DOHH2 (cell line): ENCODE data around the gene ATRN.

Source experiments
- H3F3A ChIP-seq: fragments of 200-600 bp; sonication (generic), shearing (Covaris generic); 2 replicates; pipeline ENCODE4 v1.6.0; 2016; ENCODE audit warnings: antibody characterized with exemption, mild to moderate bottlenecking; ENCODE audit not compliant: control insufficient read depth, insufficient read depth
- H3K27ac ChIP-seq: fragments of 200-600 bp; sonication (generic); 2 replicates; pipeline ENCODE4 v1.5.1; 2014; ENCODE audit warnings: low read depth, mild to moderate bottlenecking, low read length, moderate library complexity
- H3K27me3 ChIP-seq: fragments of 200-600 bp; sonication (generic); 2 replicates; pipeline ENCODE4 v1.6.1; 2014; ENCODE audit warnings: mild to moderate bottlenecking, low read length, mixed read lengths; ENCODE audit not compliant: control insufficient read depth
- H3K36me3 ChIP-seq: fragments of 200-600 bp; sonication (generic); 2 replicates; pipeline ENCODE4 v1.6.1; 2014; ENCODE audit warnings: mild to moderate bottlenecking, low read length, moderate library complexity, mixed read lengths; ENCODE audit not compliant: control insufficient read depth
- H3K4me1 ChIP-seq: fragments of 200-600 bp; sonication (generic); 2 replicates; pipeline ENCODE4 v1.6.1; 2014; ENCODE audit warnings: mild to moderate bottlenecking, low read length, mixed read lengths; ENCODE audit not compliant: control insufficient read depth
- H3K4me2 ChIP-seq: fragments of 200-600 bp; sonication (generic); 2 replicates; pipeline ENCODE4 v1.6.0; 2014; ENCODE audit warnings: mild to moderate bottlenecking, low read length, moderate library complexity
- H3K4me3 ChIP-seq: fragments of 200-600 bp; sonication (generic); 2 replicates; pipeline ENCODE4 v1.5.1; 2014; ENCODE audit warnings: mild to moderate bottlenecking, low read length, mixed read lengths
- H3K79me2 ChIP-seq: fragments of 200-600 bp; sonication (generic); 2 replicates; pipeline ENCODE4 v1.6.1; 2014; ENCODE audit warnings: mild to moderate bottlenecking, low read length, mixed read lengths; ENCODE audit not compliant: control insufficient read depth
- H3K9me2 ChIP-seq: fragments of 200-600 bp; sonication (generic); replicated peaks from 2 replicates; pipeline ENCODE4 v1.6.1; 2014; ENCODE audit warnings: mild to moderate bottlenecking, low read length, mixed read lengths; ENCODE audit not compliant: control insufficient read depth
- H3K9me3 ChIP-seq: fragments of 200-600 bp; sonication (generic); 2 replicates; pipeline ENCODE4 v1.6.1; 2014; ENCODE audit warnings: antibody characterized with exemption, low read length, mixed read lengths; ENCODE audit not compliant: control insufficient read depth, insufficient read depth
- H4K20me1 ChIP-seq: fragments of 200-600 bp; sonication (generic); 2 replicates; pipeline ENCODE4 v1.6.0; 2014; ENCODE audit warnings: low read depth, mild to moderate bottlenecking, antibody characterized with exemption, low read length, moderate library complexity; ENCODE audit not compliant: control insufficient read depth, insufficient read depth
- EZH2phosphoT487 ChIP-seq: fragments of 200-600 bp; sonication (generic); IDR thresholded peaks from 2 replicates; pipeline ENCODE4 v1.6.1; 2017; ENCODE audit warnings: borderline replicate concordance, mild to moderate bottlenecking, antibody characterized with exemption, low read length, moderate library complexity, mixed read lengths
- TF ChIP-seq, protein P1 (sequence below): fragments of 200-600 bp; sonication (generic); IDR thresholded peaks from one replicate; pipeline ENCODE4 v1.5.1; 2014; ENCODE audit warnings: antibody characterized with exemption, mild to moderate bottlenecking, low read depth, low read length; ENCODE audit not compliant: poor library complexity, severe bottlenecking

Gene ATRN

GRCh38 chr20:3640259-3640658 is 169.4 kb downstream of the ATRN start:
- Histone ChIP-seq H3K36me3 (no peaks in the 10 kb centered on the region), H3K4me2 (no peak overlapping the region), H3K27ac (no peak overlapping the region), H3K4me3 (no peak overlapping the region), H3K27me3 (no peaks in the 10 kb centered on the region), H3K9me2 (no peaks in the 10 kb centered on the region), H3F3A (no peaks in the 10 kb centered on the region), H3K4me1 (no peaks in the 10 kb centered on the region), H4K20me1 (no peaks in the 10 kb centered on the region), H3K9me3 (no peaks in the 10 kb centered on the region), H3K79me2 (no peaks in the 10 kb centered on the region)
- TF ChIP-seq EZH2phosphoT487, result no peak
- TF ChIP-seq, protein P1, sequence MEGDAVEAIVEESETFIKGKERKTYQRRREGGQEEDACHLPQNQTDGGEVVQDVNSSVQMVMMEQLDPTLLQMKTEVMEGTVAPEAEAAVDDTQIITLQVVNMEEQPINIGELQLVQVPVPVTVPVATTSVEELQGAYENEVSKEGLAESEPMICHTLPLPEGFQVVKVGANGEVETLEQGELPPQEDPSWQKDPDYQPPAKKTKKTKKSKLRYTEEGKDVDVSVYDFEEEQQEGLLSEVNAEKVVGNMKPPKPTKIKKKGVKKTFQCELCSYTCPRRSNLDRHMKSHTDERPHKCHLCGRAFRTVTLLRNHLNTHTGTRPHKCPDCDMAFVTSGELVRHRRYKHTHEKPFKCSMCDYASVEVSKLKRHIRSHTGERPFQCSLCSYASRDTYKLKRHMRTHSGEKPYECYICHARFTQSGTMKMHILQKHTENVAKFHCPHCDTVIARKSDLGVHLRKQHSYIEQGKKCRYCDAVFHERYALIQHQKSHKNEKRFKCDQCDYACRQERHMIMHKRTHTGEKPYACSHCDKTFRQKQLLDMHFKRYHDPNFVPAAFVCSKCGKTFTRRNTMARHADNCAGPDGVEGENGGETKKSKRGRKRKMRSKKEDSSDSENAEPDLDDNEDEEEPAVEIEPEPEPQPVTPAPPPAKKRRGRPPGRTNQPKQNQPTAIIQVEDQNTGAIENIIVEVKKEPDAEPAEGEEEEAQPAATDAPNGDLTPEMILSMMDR, result no peak

GRCh38 chr20:3645309-3646066 is 174.7 kb downstream of the ATRN start:
- Histone ChIP-seq H3K79me2 (no peaks in the 10 kb centered on the region), H3K9me2 (no peaks in the 10 kb centered on the region), H4K20me1 (no peaks in the 10 kb centered on the region), H3K9me3 (no peaks in the 10 kb centered on the region), H3K4me3 (no peak overlapping the region), H3K36me3 (no peaks in the 10 kb centered on the region), H3K27ac (no peak overlapping the region), H3F3A (no peaks in the 10 kb centered on the region), H3K27me3 (no peaks in the 10 kb centered on the region), H3K4me2 (no peak overlapping the region), H3K4me1 (no peaks in the 10 kb centered on the region)
- TF ChIP-seq, protein P1, result no peak
- TF ChIP-seq EZH2phosphoT487, result no peak

DNA sequence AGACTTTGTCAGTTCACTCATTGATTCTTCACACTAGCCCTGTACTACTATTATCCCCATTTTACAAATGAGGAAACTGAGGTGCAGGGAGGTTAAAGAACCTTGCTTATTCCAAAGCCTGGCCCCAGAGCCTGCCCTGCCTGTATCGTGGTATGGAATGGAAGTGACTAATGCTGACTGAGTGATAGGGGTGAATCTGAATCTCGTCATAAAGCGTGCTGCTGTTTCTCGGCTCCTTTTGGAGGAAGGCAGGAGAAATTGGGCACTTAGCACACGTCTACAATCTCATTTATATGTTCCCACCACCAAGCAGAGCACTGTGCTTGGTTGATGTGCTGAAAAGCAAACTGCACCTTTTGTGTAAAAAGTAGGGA is 175.2 kb downstream of the ATRN start:
- Histone ChIP-seq H3K27ac (no peak overlapping the region), H3K9me3 (no peaks in the 10 kb centered on the region), H3K4me2 (no peak overlapping the region), H3K36me3 (no peaks in the 10 kb centered on the region), H3K27me3 (no peaks in the 10 kb centered on the region), H4K20me1 (no peaks in the 10 kb centered on the region), H3F3A (no peaks in the 10 kb centered on the region), H3K4me1 (no peaks in the 10 kb centered on the region), H3K4me3 (no peak overlapping the region), H3K79me2 (no peaks in the 10 kb centered on the region), H3K9me2 (no peaks in the 10 kb centered on the region)
- TF ChIP-seq, protein P1, result no peak
- TF ChIP-seq EZH2phosphoT487, result no peak
